Purkinje cell (primary cell): ENCODE results near the gene TTLL4. TPM values are rescaled to one million over a fixed set of nuclear protein-coding genes. Genes with fewer than 3 reads are reported as not detected.

Experiments
- polyA plus RNA-seq: library from polyadenylated mRNA; unstranded; fragments of >200 nt; fragmentation: Nextera tagmentation; gene quantifications from 2 replicates; pipeline ENCODE4 v1.2.1, GENCODE V29; 2014

The TTLL4 gene
- polyA plus RNA-seq: 11.6 and 20.7 TPM in 2 replicates

DNA sequence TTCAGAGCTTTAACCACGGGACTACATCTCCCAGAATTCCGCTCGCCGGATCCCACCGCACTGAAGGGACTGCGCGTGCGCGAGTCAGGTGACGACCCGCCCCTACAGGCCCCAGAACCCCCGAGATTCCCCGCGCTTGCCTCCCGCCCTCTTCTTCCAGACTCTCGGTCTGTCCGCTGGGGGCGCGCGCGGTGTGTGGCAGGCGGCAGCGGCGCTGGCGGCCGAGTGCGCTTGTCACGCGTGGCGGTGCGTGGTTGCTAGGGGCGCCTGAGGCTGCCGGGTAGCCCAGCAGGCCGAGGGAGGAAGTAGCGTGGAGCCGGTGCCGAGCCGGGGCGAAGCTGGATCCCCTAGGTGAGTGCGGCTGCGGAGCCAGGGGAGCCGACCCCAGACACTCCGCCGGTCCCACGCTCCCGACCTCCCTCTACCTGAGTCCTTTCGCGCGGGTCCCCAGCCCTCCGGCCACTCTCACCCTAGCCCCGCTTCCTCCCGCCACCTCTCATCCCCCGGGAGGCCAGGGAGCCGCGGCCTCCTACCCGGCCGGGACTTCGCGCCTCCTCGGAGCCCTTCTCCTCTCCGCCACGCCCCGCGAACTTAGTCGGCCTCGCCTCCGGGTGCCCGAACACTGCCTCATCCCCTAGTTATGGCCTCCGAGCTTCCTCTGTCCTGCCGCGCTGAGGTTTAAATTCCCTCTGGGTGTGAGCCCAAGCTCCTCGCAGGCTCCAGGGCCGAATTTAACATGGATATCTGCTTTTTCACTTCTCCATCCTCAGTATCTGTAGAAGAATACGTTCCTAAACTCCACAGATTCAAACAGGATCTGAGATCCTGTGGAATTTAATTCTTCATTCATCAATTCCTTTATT lies at the start of gene TTLL4:
TSS of gene TTLL4 (plus strand) at position 149 of the 863 bp plus-strand sequence. CDS start 26,842 bp downstream, outside the sequence.

DNA sequence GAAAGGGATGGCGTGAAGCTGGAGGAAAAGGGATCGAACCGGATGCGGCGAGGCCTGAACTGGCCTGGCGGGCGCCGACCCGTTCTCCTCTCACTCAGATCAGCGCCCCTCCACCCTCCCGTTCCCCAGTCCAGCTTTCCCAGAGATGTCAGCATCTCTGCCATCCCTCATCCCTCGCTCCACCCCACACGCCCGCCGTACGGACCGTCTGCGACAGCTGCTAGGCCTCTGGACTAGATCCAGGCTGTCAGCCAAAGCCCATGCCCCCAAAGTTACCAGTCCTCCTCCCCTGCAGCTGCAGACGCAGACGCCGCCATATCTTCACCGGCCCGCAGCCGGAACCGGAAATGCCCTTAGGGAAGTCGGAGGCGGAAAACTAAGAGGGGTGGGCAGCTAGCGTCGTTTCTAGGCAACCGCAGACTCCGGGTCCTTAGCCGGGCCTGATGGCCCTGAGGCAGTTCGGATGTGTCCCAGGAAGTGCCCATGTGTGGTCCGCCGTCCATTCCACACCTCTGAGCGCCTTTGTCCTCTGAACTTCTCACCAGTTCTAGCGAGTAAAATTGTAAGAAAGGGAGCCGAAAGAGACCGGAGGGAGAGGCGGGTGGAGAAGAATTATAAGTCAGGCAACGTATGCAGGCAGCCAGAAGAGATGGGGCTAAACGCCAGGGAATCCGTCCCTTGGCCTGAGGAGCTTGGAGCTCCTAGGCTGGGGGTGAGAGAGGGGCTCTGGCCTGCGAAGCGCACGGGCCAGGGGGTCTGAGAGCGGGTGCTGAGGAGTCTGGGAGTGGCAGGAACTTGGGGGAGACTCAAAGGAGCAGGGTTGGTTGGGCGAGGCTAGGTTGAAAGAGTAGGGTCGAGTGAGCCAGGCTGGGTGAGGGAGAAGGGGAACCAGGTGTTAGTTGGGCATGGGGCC lies 38.7 kb upstream of the TTLL4 start, which contains the start of the genes RNF25 and STK36:
TSS of gene RNF25 (minus strand) at position 349 of the 913 bp plus-strand sequence. CDS start at position 317, 32 bp downstream.
TSS of gene STK36 (plus strand) at position 433 of the 913 bp plus-strand sequence. CDS start 744 bp downstream, outside the sequence.

DNA sequence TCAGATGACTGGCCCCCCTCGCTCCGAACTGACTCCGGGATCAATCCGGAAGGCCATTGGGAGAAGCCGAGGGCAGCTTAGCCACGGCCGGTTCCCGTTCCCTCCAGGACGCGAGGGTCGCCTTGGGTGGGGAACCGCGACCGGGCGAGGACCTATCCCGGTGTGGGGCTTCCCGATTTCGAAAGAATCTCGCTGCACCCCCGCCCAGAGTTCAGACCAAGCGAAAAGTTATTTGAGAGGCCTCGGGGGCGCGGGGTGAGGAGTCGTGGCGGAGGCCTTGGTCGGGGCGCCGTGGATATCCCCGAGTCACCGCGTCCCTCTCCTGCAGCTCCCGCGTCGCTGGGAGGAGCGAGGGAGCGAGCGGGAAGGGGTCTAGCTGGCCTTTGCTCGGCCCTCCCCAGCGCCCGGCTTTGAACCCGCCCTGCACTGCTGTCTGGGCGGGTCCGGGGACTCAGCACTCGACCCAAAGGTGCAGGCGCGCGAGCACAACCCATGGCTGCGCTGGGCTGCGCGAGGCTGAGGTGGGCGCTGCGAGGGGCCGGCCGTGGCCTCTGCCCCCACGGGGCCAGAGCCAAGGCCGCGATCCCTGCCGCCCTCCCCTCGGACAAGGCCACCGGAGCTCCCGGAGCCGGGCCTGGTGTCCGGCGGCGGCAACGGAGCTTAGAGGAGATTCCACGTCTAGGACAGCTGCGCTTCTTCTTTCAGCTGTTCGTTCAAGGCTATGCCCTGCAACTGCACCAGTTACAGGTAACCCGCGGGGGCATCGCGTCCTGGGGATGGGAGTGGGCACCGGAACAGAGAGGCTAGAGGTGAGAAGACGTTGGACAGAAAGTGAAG lies 71.3 kb downstream of the TTLL4 start, which contains the start of gene CYP27A1:
TSS of gene CYP27A1 (plus strand) at position 457 of the 837 bp plus-strand sequence. CDS start at position 493, 36 bp downstream.

Other genes starting within 250 kb of the TTLL4 start
- 4.2 and 6.2 TPM in 2 replicates for gene USP37, start 142.5 kb upstream of the TTLL4 start, polyA plus RNA-seq
- gene CNOT9, start 142.0 kb upstream of the TTLL4 start, polyA plus RNA-seq: 29.0 and 29.2 TPM in 2 replicates
- gene PLCD4, start 102.9 kb upstream of the TTLL4 start, polyA plus RNA-seq: 12.3 and 13.9 TPM in 2 replicates
- 2.4 and 2.9 TPM in 2 replicates for gene ZNF142, start 51.2 kb upstream of the TTLL4 start, polyA plus RNA-seq
- gene BCS1L, start 51.2 kb upstream of the TTLL4 start, polyA plus RNA-seq: 32.2 and 68.1 TPM in 2 replicates
- 1.6 and 2.1 TPM in 2 replicates for gene RNF25, start 38.8 kb upstream of the TTLL4 start, polyA plus RNA-seq
- gene STK36, start 38.7 kb upstream of the TTLL4 start, polyA plus RNA-seq: 1.7 and 3.4 TPM in 2 replicates
- gene CYP27A1, start 71.3 kb downstream of the TTLL4 start, polyA plus RNA-seq: 2.8 and 3.6 TPM in 2 replicates
- gene PRKAG3, start 121.0 kb downstream of the TTLL4 start, polyA plus RNA-seq: not detected in 2 replicates
- not detected in 2 replicates for gene WNT6, start 149.0 kb downstream of the TTLL4 start, polyA plus RNA-seq
- gene WNT10A, start 170.0 kb downstream of the TTLL4 start, polyA plus RNA-seq: not detected in 2 replicates
- gene CDK5R2, start 248.8 kb downstream of the TTLL4 start, polyA plus RNA-seq: 1.2 and 1.6 TPM in 2 replicates